ENCODE measurements around the gene PARP4. TPM values are rescaled to one million over a fixed set of nuclear protein-coding genes. Genes with fewer than 3 reads are reported as not detected.
A peak's percentile ranks its signal among the peaks of the same experiment; 100 is the strongest.

The PARP4 gene
- total and polyA plus RNA-seq, 2 experiments from 2014 or later: 22.4 to 31.6 TPM

- Histone ChIP-seq H3K9me3 (ENCODE audit: low read depth) (no peaks in the 10 kb centered on the region), H3K27ac (no peak overlapping the region), H3K36me3 (ENCODE audit: low read depth) (peaks cover 18% of the 10 kb centered on the region; the same call in 1 of the 2 replicates), H3K4me2 (ENCODE audit: unreplicated experiment) (no peak overlapping the region), H3K9me2 (ENCODE audit: insufficient read depth) (no peaks in the 10 kb centered on the region), H3K4me1 (ENCODE audit: insufficient read depth) (peaks cover 16% of the 10 kb centered on the region), H3K79me2 (ENCODE audit: insufficient read depth) (no peaks in the 10 kb centered on the region), H3K9ac (no peak overlapping the region), H4K20me1 (ENCODE audit: insufficient read depth) (peaks cover 4% of the 10 kb centered on the region; the same call in 1 of the 2 replicates), H3K4me3 (no peak overlapping the region), H3F3A (ENCODE audit: insufficient read depth) (peaks cover 15% of the 10 kb centered on the region), H2AFZ (no peak overlapping the region), H3K27me3 (replicated peaks; ENCODE audit: insufficient read depth) (no peaks in the 10 kb centered on the region)
- TF ChIP-seq EZH2phosphoT487 (IDR thresholded peaks at IDR 0.05; ENCODE audit: insufficient read depth, low read depth): no peak
- in situ Hi-C loops (cut with MboI): no loop called here
- 71 to 80% methylated on average over 2 of the region's 2 CpGs for WGBS, 2 experiments (ENCODE audit: low coverage in 1 of 2, low lambda C conversion rate in 2 of 2, missing lambda C conversion rate in 2 of 2)
- DNase-seq: no peak
These were observed 49.5 kb downstream of the PARP4 start for GRCh38 chr13:24463078-24463477.

- H3K4me3 ChIP-seq: no peak overlapping the region
- no peak overlapping the region for H3K9ac ChIP-seq
- peaks cover 15% of the 10 kb centered on the region for H3F3A ChIP-seq (ENCODE audit: insufficient read depth)
- peaks cover 16% of the 10 kb centered on the region for H3K4me1 ChIP-seq (ENCODE audit: insufficient read depth)
- peaks cover 22% of the 10 kb centered on the region for H3K36me3 ChIP-seq (ENCODE audit: low read depth)
- H2AFZ ChIP-seq: no peak overlapping the region
- DNase-seq: no peak
- TF ChIP-seq EZH2 (IDR thresholded peaks at IDR 0.05; ENCODE audit: insufficient read depth, poor library complexity, severe bottlenecking) (no peak), EZH2phosphoT487 (IDR thresholded peaks at IDR 0.05; ENCODE audit: insufficient read depth, low read depth) (no peak)
- in situ Hi-C loops (cut with MboI): no loop called here
- H3K9me3 ChIP-seq (ENCODE audit: low read depth): no peaks in the 10 kb centered on the region
- 42 to 52% methylated on average over 4 to 5 of the region's 6 CpGs for WGBS, 2 experiments (ENCODE audit: low coverage in 1 of 2, low lambda C conversion rate in 2 of 2, missing lambda C conversion rate in 2 of 2)
- H3K4me2 ChIP-seq (ENCODE audit: unreplicated experiment): no peak overlapping the region
- H3K9me2 ChIP-seq (ENCODE audit: insufficient read depth): no peaks in the 10 kb centered on the region
- H4K20me1 ChIP-seq (ENCODE audit: insufficient read depth): peaks cover 4% of the 10 kb centered on the region; the same call in 1 of the 2 replicates
- H3K79me2 ChIP-seq (ENCODE audit: insufficient read depth): no peaks in the 10 kb centered on the region
- H3K27ac ChIP-seq: no peak overlapping the region
- H3K27me3 ChIP-seq (replicated peaks; ENCODE audit: insufficient read depth): no peaks in the 10 kb centered on the region
These were observed 52.3 kb downstream of the PARP4 start for GRCh38 chr13:24460256-24460655.

GRCh38 chr13:24459726-24460125 lies 52.9 kb downstream of the PARP4 start:
- Histone ChIP-seq H3F3A (ENCODE audit: insufficient read depth) (peaks cover 15% of the 10 kb centered on the region), H3K9me3 (ENCODE audit: low read depth) (no peaks in the 10 kb centered on the region), H4K20me1 (ENCODE audit: insufficient read depth) (peaks cover 4% of the 10 kb centered on the region; the same call in 1 of the 2 replicates), H3K9ac (peak overlapping the region; percentile 45), H2AFZ (no peak overlapping the region; the same call in 1 of the 2 replicates), H3K9me2 (ENCODE audit: insufficient read depth) (no peaks in the 10 kb centered on the region), H3K79me2 (ENCODE audit: insufficient read depth) (no peaks in the 10 kb centered on the region), H3K27ac (no peak overlapping the region; the same call in 1 of the 2 replicates), H3K4me1 (ENCODE audit: insufficient read depth) (peaks cover 16% of the 10 kb centered on the region), H3K4me2 (ENCODE audit: unreplicated experiment) (peak overlapping the region; percentile 85), H3K27me3 (replicated peaks; ENCODE audit: insufficient read depth) (no peaks in the 10 kb centered on the region), H3K36me3 (ENCODE audit: low read depth) (peaks cover 26% of the 10 kb centered on the region), H3K4me3 (peak overlapping the region; percentile 60)
- no peak for DNase-seq
- in situ Hi-C loops (cut with MboI): no loop called here
- TF ChIP-seq EZH2 (IDR thresholded peaks at IDR 0.05; ENCODE audit: insufficient read depth, poor library complexity, severe bottlenecking) (no peak), EZH2phosphoT487 (IDR thresholded peaks at IDR 0.05; ENCODE audit: insufficient read depth, low read depth) (no peak)
- WGBS, 2 experiments (ENCODE audit: low coverage in 1 of 2, low lambda C conversion rate in 2 of 2, missing lambda C conversion rate in 2 of 2): 51 to 62% methylated on average over 3 of the region's 3 CpGs

- Histone ChIP-seq H2AFZ (no peak overlapping the region), H3K9me3 (ENCODE audit: low read depth) (no peaks in the 10 kb centered on the region), H3K4me3 (peak overlapping the region; percentile 60), H3F3A (ENCODE audit: insufficient read depth) (peaks cover 15% of the 10 kb centered on the region), H3K79me2 (ENCODE audit: insufficient read depth) (no peaks in the 10 kb centered on the region), H4K20me1 (ENCODE audit: insufficient read depth) (peaks cover 4% of the 10 kb centered on the region; the same call in 1 of the 2 replicates), H3K27ac (no peak overlapping the region; the same call in 1 of the 2 replicates), H3K4me2 (ENCODE audit: unreplicated experiment) (peak overlapping the region; percentile 85), H3K27me3 (replicated peaks; ENCODE audit: insufficient read depth) (no peaks in the 10 kb centered on the region), H3K4me1 (ENCODE audit: insufficient read depth) (peaks cover 16% of the 10 kb centered on the region), H3K9me2 (ENCODE audit: insufficient read depth) (no peaks in the 10 kb centered on the region), H3K36me3 (ENCODE audit: low read depth) (peaks cover 30% of the 10 kb centered on the region), H3K9ac (peak overlapping the region; percentile 45)
- in situ Hi-C loops (cut with MboI): no loop called here
- 0 to 6% methylated on average over 2 of the region's 2 CpGs for WGBS, 2 experiments (ENCODE audit: low coverage in 1 of 2, low lambda C conversion rate in 2 of 2, missing lambda C conversion rate in 2 of 2)
- peak; percentile 88 for DNase-seq
- no peak for TF ChIP-seq EZH2 (IDR thresholded peaks at IDR 0.05; ENCODE audit: insufficient read depth, poor library complexity, severe bottlenecking)
- no peak for TF ChIP-seq EZH2phosphoT487 (IDR thresholded peaks at IDR 0.05; ENCODE audit: insufficient read depth, low read depth)
These were observed 53.3 kb downstream of the PARP4 start for GRCh38 chr13:24459234-24459633.
